ENCODE measurements around the gene SLC25A31.
A peak's percentile ranks its signal among the peaks of the same experiment; 100 is the strongest.

SLC25A31 gene

DNA sequence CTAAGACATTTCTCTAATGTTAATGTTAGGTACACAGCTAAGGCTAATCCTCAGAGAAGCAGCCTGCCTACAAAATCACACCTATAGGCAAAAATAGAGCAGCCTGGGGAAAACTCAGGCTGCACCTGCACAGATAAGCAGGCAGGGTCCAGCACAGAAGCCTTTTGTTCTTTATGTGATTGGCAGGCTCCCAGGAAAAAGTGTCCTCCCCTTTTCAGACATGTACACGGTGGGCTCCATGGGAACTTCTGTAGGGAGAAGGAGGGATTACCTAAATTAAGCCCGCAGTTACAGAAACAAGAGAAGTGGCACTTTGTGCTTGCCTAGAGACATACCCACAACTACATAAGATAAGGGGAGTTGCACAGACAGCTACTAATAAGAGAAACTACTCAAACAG lies 47.9 kb downstream of the SLC25A31 start:
- no peak overlapping the region for H4K8ac ChIP-seq (ENCODE audit: low read depth, low read length)
- no peak overlapping the region for H3K56ac ChIP-seq (ENCODE audit: low read length)
- no peak for DNase-seq

DNA sequence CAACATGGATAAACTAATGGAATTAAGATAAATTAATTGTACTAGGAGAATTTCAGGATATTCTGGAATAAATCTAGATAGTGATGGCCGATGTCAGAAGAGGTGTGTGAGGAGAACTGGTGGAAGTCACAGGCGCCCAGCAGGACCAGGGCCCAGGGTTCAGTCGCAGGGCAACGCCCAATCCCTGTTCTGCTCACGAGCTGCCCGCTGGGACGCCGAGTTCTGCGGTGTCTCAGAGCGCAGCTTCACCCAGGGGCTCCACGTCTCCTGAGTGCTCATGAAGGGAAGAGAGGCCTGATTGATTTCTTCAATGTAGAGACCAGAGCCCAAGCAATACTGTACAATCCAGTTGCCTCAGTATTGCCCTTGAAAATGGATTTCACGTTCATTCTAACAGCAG lies 50.4 kb downstream of the SLC25A31 start:
- Histone ChIP-seq H3K9ac (ENCODE audit: low read length) (no peak overlapping the region), H3K79me1 (ENCODE audit: low read length) (no peaks in the 10 kb centered on the region), H3K18ac (ENCODE audit: low read length) (no peak overlapping the region), H3K27me3 (ENCODE audit: insufficient read depth, low read length, poor library complexity) (peaks cover 7% of the 10 kb centered on the region), H3K23ac (ENCODE audit: low read length) (no peak overlapping the region), H3K4me1 (ENCODE audit: control insufficient read depth, low read depth, low read length) (no peaks in the 10 kb centered on the region), H2AK5ac (ENCODE audit: low read length) (no peak overlapping the region), H3K36me3 (ENCODE audit: control insufficient read depth, insufficient read depth, low read length) (no peaks in the 10 kb centered on the region), H3K27ac (ENCODE audit: low read depth, low read length) (no peak overlapping the region), H2BK120ac (ENCODE audit: low read depth, low read length) (no peak overlapping the region), H3K56ac (ENCODE audit: low read length) (no peak overlapping the region), H4K5ac (ENCODE audit: low read length) (no peak overlapping the region), H2BK15ac (replicated peaks; ENCODE audit: low read depth) (no peak overlapping the region), H4K8ac (ENCODE audit: low read depth, low read length) (no peak overlapping the region), H3K79me2 (ENCODE audit: control insufficient read depth, insufficient read depth, low read length) (no peaks in the 10 kb centered on the region), H2BK5ac (ENCODE audit: low read length) (no peak overlapping the region), H3K4me2 (ENCODE audit: low read length) (no peak overlapping the region), H3K4me3 (ENCODE audit: low read length) (no peak overlapping the region), H3K4ac (ENCODE audit: low read depth, low read length) (no peak overlapping the region)
- DNase-seq, result no peak
- no CpG with 5 or more reads among the region's 12 CpGs for WGBS (ENCODE audit: extremely low coverage, insufficient coverage, low lambda C conversion rate)

More for the DNA sequence above, 47.9 kb downstream of the SLC25A31 start:
- H4K5ac ChIP-seq (ENCODE audit: low read length), result no peak overlapping the region
- no peak overlapping the region for H2BK5ac ChIP-seq (ENCODE audit: low read length)
- no peaks in the 10 kb centered on the region for H3K36me3 ChIP-seq (ENCODE audit: control insufficient read depth, insufficient read depth, low read length)
- no peak overlapping the region for H3K4me2 ChIP-seq (ENCODE audit: low read length)
- no peak overlapping the region for H3K4me3 ChIP-seq (ENCODE audit: low read length)
- no peak overlapping the region for H3K9ac ChIP-seq (ENCODE audit: low read length)
- H3K4ac ChIP-seq (ENCODE audit: low read depth, low read length), result no peak overlapping the region
- no peak overlapping the region for H2AK5ac ChIP-seq (ENCODE audit: low read length)
- peaks cover 3% of the 10 kb centered on the region for H3K27me3 ChIP-seq (ENCODE audit: insufficient read depth, low read length, poor library complexity)
- no CpG with 5 or more reads among the region's 2 CpGs for WGBS (ENCODE audit: extremely low coverage, insufficient coverage, low lambda C conversion rate)
- no peak overlapping the region for H3K27ac ChIP-seq (ENCODE audit: low read depth, low read length)
- no peaks in the 10 kb centered on the region for H3K79me2 ChIP-seq (ENCODE audit: control insufficient read depth, insufficient read depth, low read length)
- no peak overlapping the region for H2BK15ac ChIP-seq (replicated peaks; ENCODE audit: low read depth)
- H3K18ac ChIP-seq (ENCODE audit: low read length), result peak overlapping the region; percentile 18
- H2BK120ac ChIP-seq (ENCODE audit: low read depth, low read length), result no peak overlapping the region
- H3K23ac ChIP-seq (ENCODE audit: low read length), result no peak overlapping the region
- no peaks in the 10 kb centered on the region for H3K79me1 ChIP-seq (ENCODE audit: low read length)
- H3K4me1 ChIP-seq (ENCODE audit: control insufficient read depth, low read depth, low read length), result no peaks in the 10 kb centered on the region

- peaks cover 7% of the 10 kb centered on the region for H3K27me3 ChIP-seq (ENCODE audit: insufficient read depth, low read length, poor library complexity)
- H3K56ac ChIP-seq (ENCODE audit: low read length), result peak overlapping the region; percentile 87
- H2AK5ac ChIP-seq (ENCODE audit: low read length), result no peak overlapping the region
- H3K18ac ChIP-seq (ENCODE audit: low read length), result peak overlapping the region; percentile 46
- no peak for DNase-seq
- H3K27ac ChIP-seq (ENCODE audit: low read depth, low read length), result no peak overlapping the region
- H3K4me3 ChIP-seq (ENCODE audit: low read length), result no peak overlapping the region
- H4K5ac ChIP-seq (ENCODE audit: low read length), result no peak overlapping the region
- H3K36me3 ChIP-seq (ENCODE audit: control insufficient read depth, insufficient read depth, low read length), result no peaks in the 10 kb centered on the region
- H2BK120ac ChIP-seq (ENCODE audit: low read depth, low read length), result no peak overlapping the region
- no peaks in the 10 kb centered on the region for H3K4me1 ChIP-seq (ENCODE audit: control insufficient read depth, low read depth, low read length)
- H2BK15ac ChIP-seq (replicated peaks; ENCODE audit: low read depth), result no peak overlapping the region
- peak overlapping the region; percentile 44 for H3K9ac ChIP-seq (ENCODE audit: low read length)
- H3K4me2 ChIP-seq (ENCODE audit: low read length), result peak overlapping the region; percentile 9
- H3K79me2 ChIP-seq (ENCODE audit: control insufficient read depth, insufficient read depth, low read length), result no peaks in the 10 kb centered on the region
- WGBS (ENCODE audit: extremely low coverage, insufficient coverage, low lambda C conversion rate), result no CpG with 5 or more reads among the region's 43 CpGs
- no peak overlapping the region for H4K8ac ChIP-seq (ENCODE audit: low read depth, low read length)
- no peak overlapping the region for H3K4ac ChIP-seq (ENCODE audit: low read depth, low read length)
- no peaks in the 10 kb centered on the region for H3K79me1 ChIP-seq (ENCODE audit: low read length)
- H3K23ac ChIP-seq (ENCODE audit: low read length), result peak overlapping the region; percentile 25
- H2BK5ac ChIP-seq (ENCODE audit: low read length), result no peak overlapping the region
These were observed 51.3 kb downstream of the SLC25A31 start for GRCh38 chr4:127781300-127782024.

DNA sequence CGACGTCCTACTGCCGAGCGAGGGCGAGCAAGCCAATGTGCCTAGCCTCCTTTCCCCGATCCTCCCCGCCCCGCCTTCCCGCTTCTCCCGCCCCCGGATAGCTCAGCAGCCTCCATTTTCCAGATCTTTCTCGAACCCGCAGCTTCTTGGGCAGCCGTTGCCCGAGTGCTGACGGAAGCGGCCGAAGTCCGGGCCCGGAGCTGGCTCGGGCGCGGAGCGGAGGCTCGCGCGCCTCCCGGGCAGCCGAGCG lies 51.8 kb downstream of the SLC25A31 start:
- H3K56ac ChIP-seq (ENCODE audit: low read length), result peak overlapping the region; percentile 87
- no peak overlapping the region for H2BK5ac ChIP-seq (ENCODE audit: low read length)
- no peak overlapping the region for H3K27ac ChIP-seq (ENCODE audit: low read depth, low read length)
- H3K18ac ChIP-seq (ENCODE audit: low read length), result peak overlapping the region; percentile 46
- no CpG with 5 or more reads among the region's 30 CpGs for WGBS (ENCODE audit: extremely low coverage, insufficient coverage, low lambda C conversion rate)
- H2BK120ac ChIP-seq (ENCODE audit: low read depth, low read length), result no peak overlapping the region
- no peak overlapping the region for H4K5ac ChIP-seq (ENCODE audit: low read length)
- no peaks in the 10 kb centered on the region for H3K79me2 ChIP-seq (ENCODE audit: control insufficient read depth, insufficient read depth, low read length)
- H3K27me3 ChIP-seq (ENCODE audit: insufficient read depth, low read length, poor library complexity), result peaks cover 7% of the 10 kb centered on the region
- H3K36me3 ChIP-seq (ENCODE audit: control insufficient read depth, insufficient read depth, low read length), result no peaks in the 10 kb centered on the region
- peak overlapping the region; percentile 44 for H3K9ac ChIP-seq (ENCODE audit: low read length)
- no peaks in the 10 kb centered on the region for H3K4me1 ChIP-seq (ENCODE audit: control insufficient read depth, low read depth, low read length)
- H3K79me1 ChIP-seq (ENCODE audit: low read length), result no peaks in the 10 kb centered on the region
- no peak overlapping the region for H2BK15ac ChIP-seq (replicated peaks; ENCODE audit: low read depth)
- H3K23ac ChIP-seq (ENCODE audit: low read length), result no peak overlapping the region
- H4K8ac ChIP-seq (ENCODE audit: low read depth, low read length), result no peak overlapping the region
- no peak overlapping the region for H3K4me3 ChIP-seq (ENCODE audit: low read length)
- H3K4me2 ChIP-seq (ENCODE audit: low read length), result peak overlapping the region; percentile 9
- no peak overlapping the region for H2AK5ac ChIP-seq (ENCODE audit: low read length)
- peak; percentile 94 for DNase-seq
- no peak overlapping the region for H3K4ac ChIP-seq (ENCODE audit: low read depth, low read length)

DNA sequence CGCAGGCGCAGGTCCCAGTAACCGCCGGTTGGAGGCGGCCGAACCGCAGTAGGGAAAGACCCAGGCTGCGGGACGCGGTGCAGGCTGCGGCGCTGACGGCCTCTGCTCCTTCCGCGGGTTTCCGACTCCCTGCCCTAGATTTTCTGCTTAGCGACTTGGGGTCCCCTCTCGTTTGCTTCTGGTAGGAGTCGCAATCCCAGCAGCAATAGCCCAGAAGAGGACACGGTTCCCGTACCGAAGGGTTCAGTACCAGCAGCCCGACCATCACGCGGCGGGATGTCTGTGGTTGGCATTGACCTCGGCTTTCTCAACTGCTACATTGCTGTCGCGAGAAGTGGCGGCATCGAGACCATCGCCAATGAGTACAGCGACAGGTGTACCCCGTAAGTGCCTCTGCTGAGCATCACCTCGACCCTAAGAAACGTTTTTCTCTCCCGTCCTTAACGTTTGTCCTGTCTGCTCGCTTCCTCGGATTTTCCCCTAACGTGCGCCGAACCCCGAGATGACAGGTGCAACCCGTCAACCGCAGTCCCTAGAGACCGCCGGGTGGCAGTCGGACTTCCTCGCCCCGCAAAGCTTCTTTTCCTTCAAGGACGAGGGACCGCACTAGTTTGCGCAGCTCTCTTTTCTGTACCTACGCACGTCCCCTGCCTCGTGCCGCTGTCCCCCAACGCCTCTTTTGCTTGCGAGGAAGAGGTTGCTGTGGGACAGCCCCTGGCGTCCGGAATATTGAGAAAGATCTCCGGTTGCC lies 52.2 kb downstream of the SLC25A31 start, which contains the start of gene HSPA4L:
HSPA4L (plus strand) TSS at position 48 of the 751 bp plus-strand sequence; CDS start at position 277, 229 bp downstream.
- H4K5ac ChIP-seq (ENCODE audit: low read length), result no peak within 1 kb of the TSS
- peak within 1 kb of the TSS; percentile 51 for H3K23ac ChIP-seq (ENCODE audit: low read length)
- peaks cover 7% of the 10 kb centered on the region for H3K27me3 ChIP-seq (ENCODE audit: insufficient read depth, low read length, poor library complexity)
- H3K18ac ChIP-seq (ENCODE audit: low read length), result peak within 1 kb of the TSS; percentile 46
- peak; percentile 71 for DNase-seq
- H3K4me3 ChIP-seq (ENCODE audit: low read length), result peak within 1 kb of the TSS; percentile 74
- no peak within 1 kb of the TSS for H2BK120ac ChIP-seq (ENCODE audit: low read depth, low read length)
- H2BK15ac ChIP-seq (replicated peaks; ENCODE audit: low read depth), result no peak within 1 kb of the TSS
- no peak within 1 kb of the TSS for H3K27ac ChIP-seq (ENCODE audit: low read depth, low read length)
- no peaks in the 10 kb centered on the region for H3K79me2 ChIP-seq (ENCODE audit: control insufficient read depth, insufficient read depth, low read length)
- H4K8ac ChIP-seq (ENCODE audit: low read depth, low read length), result no peak within 1 kb of the TSS
- H2AK5ac ChIP-seq (ENCODE audit: low read length), result no peak within 1 kb of the TSS
- H3K4me1 ChIP-seq (ENCODE audit: control insufficient read depth, low read depth, low read length), result no peaks in the 10 kb centered on the region
- peak within 1 kb of the TSS; percentile 87 for H3K56ac ChIP-seq (ENCODE audit: low read length)
- H2BK5ac ChIP-seq (ENCODE audit: low read length), result no peak within 1 kb of the TSS
- H3K79me1 ChIP-seq (ENCODE audit: low read length), result no peaks in the 10 kb centered on the region
- peak within 1 kb of the TSS; percentile 75 for H3K9ac ChIP-seq (ENCODE audit: low read length)
- H3K36me3 ChIP-seq (ENCODE audit: control insufficient read depth, insufficient read depth, low read length), result no peaks in the 10 kb centered on the region
- H3K4ac ChIP-seq (ENCODE audit: low read depth, low read length), result no peak within 1 kb of the TSS
- WGBS (ENCODE audit: extremely low coverage, insufficient coverage, low lambda C conversion rate), result no CpG with 5 or more reads among the region's 63 CpGs
- H3K4me2 ChIP-seq (ENCODE audit: low read length), result peak within 1 kb of the TSS; percentile 99
